Lower lobe of right lung (tissue), 2 donors: Measurements from ENCODE around the gene SPATA32. TPM values are rescaled to one million over a fixed set of nuclear protein-coding genes. Genes with fewer than 3 reads are reported as not detected.

Source experiments
- ATAC-seq, 2 donors: fragments of 200-7000 bp; cut with Tn5 transposase; one replicate each; pipeline ENCODE4 v1.9.1; 2020 to 2022; ENCODE audit warnings: mild to moderate bottlenecking in 2 of 2, moderate library complexity in 2 of 2
- DNase-seq: peaks from one replicate; pipeline ENCODE4 v3.0.0-alpha.2; 2020
- H3K27ac ChIP-seq: fragments of 200-600 bp; one replicate; pipeline ENCODE4 v1.8.0; 2022
- H3K27me3 ChIP-seq: fragments of 200-600 bp; one replicate; pipeline ENCODE4 v1.8.0; 2022; ENCODE audit warnings: low read depth
- H3K36me3 ChIP-seq: fragments of 200-600 bp; one replicate; pipeline ENCODE4 v1.8.0; 2022; ENCODE audit warnings: mild to moderate bottlenecking
- H3K4me1 ChIP-seq: fragments of 200-600 bp; one replicate; pipeline ENCODE4 v1.8.0; 2022
- H3K4me3 ChIP-seq: fragments of 200-600 bp; one replicate; pipeline ENCODE4 v1.8.0; 2022; ENCODE audit warnings: mild to moderate bottlenecking
- H3K9me3 ChIP-seq: fragments of 200-600 bp; one replicate; pipeline ENCODE4 v1.8.0; 2022
- intact Hi-C: fragments of 100-400 bp; cut with DNase I; formaldehyde crosslinking; loops from one replicate; pipeline ENCODE4 v1.11.0; 2022
- total RNA-seq: library from RNA; stranded (reverse); fragmentation: NEBNext Ultra II Directional; extraction: Animal tissue kit (Norgen Biotek cat#: 25700); gene quantifications from one replicate; pipeline ENCODE4 v1.2.1, GENCODE V29; 2021
- TF ChIP-seq, protein P1 (sequence below): fragments of 200-600 bp; IDR thresholded peaks from one replicate; pipeline ENCODE4 v1.8.0; 2022; ENCODE audit warnings: antibody characterized with exemption, mild to moderate bottlenecking
- donor health status: DM: no; HTN: yes; CAD: no; lungs with severe emphysema.

SPATA32 gene
- total RNA-seq, 1 donor from 2014 or later: not detected

DNA sequence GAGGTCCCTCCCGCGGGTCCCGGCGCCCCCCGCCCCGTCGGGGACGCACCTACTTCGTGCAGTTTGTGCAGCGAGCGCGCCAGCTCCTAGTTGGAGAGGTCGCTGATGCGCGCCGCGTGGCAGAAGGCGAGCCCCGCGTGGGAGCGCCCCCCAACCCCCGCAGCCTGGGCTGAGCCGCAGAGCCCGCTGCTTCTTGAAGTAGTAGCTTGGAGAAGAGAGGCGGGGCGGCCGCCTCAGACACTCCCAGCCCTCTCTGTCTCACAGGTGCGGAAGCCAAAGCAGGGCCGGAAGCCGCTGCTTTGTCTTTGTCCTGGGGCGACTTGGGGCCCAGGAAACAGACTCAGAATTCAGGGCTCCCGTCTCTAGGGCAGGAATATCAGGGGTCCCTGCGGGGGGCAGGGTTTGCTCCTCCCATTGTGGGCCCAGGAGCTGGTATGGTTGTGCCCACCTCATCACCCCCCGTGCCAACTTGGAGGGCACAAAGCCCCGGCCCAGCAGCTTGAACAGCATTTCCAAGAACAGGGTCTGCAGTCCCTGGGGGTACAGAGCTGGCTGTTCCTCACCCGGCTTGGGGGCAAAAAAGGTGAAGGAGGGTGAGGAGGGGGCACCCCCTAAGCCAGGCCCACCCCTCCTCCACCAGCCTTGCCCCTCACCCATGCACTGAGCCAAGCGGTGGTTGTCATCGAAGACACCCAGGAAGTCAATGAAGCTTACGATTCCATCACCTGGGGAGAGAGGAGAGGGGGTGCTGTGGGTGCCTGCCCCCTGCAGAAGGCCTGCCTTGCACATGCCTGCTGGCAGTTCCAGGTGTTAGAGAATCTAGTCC lies 13.5 kb downstream of the SPATA32 start:
- H3K4me3 ChIP-seq: peak overlapping the region; percentile 64
- peak; percentile 76 to 81 for ATAC-seq
- peak overlapping the region; percentile 86 for H3K27ac ChIP-seq
- no peaks in the 10 kb centered on the region for H3K9me3 ChIP-seq
- peak; percentile 82 for DNase-seq
- TF ChIP-seq, protein P1, sequence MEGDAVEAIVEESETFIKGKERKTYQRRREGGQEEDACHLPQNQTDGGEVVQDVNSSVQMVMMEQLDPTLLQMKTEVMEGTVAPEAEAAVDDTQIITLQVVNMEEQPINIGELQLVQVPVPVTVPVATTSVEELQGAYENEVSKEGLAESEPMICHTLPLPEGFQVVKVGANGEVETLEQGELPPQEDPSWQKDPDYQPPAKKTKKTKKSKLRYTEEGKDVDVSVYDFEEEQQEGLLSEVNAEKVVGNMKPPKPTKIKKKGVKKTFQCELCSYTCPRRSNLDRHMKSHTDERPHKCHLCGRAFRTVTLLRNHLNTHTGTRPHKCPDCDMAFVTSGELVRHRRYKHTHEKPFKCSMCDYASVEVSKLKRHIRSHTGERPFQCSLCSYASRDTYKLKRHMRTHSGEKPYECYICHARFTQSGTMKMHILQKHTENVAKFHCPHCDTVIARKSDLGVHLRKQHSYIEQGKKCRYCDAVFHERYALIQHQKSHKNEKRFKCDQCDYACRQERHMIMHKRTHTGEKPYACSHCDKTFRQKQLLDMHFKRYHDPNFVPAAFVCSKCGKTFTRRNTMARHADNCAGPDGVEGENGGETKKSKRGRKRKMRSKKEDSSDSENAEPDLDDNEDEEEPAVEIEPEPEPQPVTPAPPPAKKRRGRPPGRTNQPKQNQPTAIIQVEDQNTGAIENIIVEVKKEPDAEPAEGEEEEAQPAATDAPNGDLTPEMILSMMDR: no peak
- H3K36me3 ChIP-seq: peaks cover 36% of the 10 kb centered on the region
- no peaks in the 10 kb centered on the region for H3K27me3 ChIP-seq
- peaks cover 19% of the 10 kb centered on the region for H3K4me1 ChIP-seq
- intact Hi-C loops: no loop called here

DNA sequence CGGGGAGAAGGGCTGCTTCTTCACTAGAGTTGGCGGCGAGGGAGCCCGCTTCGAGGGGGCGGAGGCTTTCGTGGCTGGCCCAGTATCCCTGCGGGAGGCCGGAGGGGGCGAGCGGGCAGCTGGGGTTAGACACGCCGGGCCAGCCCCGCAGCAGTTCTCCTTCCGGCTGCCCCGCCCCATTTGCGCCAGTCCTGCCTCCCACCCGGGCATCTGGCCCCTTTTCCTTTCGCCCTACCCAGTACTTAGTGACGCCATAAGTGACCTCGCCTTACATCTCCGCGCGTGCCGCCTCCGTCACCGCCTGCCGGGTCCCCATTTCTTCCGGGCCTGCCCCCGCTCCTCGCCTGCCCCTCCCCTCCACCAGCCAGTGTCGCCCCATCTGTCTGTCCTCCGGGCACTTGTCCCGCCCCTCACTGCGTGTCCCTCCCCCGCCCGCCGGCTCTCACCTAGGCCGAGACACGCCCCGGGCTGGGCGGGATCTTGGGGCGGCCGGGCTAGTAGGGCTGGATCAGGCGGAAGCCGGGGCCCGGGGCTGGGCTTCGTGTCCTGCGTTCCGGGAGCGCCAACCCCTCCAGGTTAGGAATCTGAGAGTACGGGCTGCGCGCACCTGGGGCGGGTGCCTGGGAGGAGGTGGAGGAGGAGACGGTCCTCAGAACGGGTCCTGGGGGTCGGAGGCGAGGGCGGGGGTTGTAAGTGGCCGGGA lies 14.3 kb downstream of the SPATA32 start:
- H3K9me3 ChIP-seq: no peaks in the 10 kb centered on the region
- H3K27me3 ChIP-seq: no peaks in the 10 kb centered on the region
- peak overlapping the region; percentile 86 for H3K27ac ChIP-seq
- peak; percentile 97 for DNase-seq
- H3K36me3 ChIP-seq: peaks cover 43% of the 10 kb centered on the region
- TF ChIP-seq, protein P1: no peak
- H3K4me3 ChIP-seq: peak overlapping the region; percentile 64
- intact Hi-C loops: no loop called here
- ATAC-seq: peak; percentile 95 to 96
- peaks cover 19% of the 10 kb centered on the region for H3K4me1 ChIP-seq

DNA sequence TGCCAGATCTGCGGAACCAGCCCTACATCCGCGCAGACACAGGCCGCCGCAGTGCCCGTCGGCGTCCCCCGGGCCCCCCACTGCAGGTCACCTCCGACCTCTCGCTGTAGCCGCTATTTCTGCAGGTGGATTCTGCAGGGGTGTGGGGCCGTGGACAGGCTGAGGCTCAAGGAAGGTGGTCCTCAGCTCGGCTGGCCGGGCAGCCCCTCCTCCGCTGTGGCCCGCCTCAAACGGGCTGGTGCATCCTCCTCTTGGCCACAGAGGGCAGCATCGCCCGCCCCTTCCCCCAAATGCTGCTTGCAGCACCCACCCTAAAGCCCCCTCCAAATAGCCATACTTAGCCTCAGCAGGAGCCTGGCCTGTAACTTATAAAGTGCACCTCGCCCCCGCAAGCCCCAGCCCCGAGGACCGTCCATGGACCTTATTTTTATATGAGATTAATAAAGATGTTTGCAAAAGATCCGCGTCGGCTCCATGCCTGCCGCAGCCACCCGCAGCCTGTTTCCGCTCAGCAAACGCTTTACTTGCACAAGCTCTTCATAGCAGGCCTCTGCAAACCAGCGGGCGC lies 14.9 kb downstream of the SPATA32 start:
- Histone ChIP-seq H3K27me3 (no peaks in the 10 kb centered on the region), H3K36me3 (peaks cover 49% of the 10 kb centered on the region), H3K4me1 (peaks cover 19% of the 10 kb centered on the region), H3K27ac (peak overlapping the region; percentile 86), H3K4me3 (peak overlapping the region; percentile 64), H3K9me3 (no peaks in the 10 kb centered on the region)
- DNase-seq: no peak
- TF ChIP-seq, protein P1: peak; percentile 44
- ATAC-seq: peak; percentile 1 to 2
- intact Hi-C loops: no loop called here

DNA sequence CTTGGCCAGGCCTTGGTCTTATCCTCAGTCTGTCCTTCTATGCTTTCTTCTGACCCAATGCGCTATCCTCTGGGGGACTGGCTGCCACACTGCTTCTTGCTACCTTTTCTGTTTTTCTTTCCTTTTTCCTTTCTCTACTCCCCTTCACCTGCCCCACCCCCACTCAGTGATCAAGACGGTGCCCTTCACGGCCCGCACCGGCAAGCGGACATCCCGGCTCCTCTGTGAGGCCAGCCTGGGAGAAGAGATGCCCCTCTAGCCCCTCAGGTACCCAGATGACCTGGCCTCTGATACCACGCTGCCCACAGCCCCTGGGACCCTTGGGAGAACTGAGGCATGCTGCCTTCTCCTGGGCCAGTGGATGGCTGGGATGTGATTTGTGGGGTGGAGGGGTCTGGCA lies 15.6 kb downstream of the SPATA32 start:
- intact Hi-C loops: no loop called here
- peaks cover 52% of the 10 kb centered on the region for H3K36me3 ChIP-seq
- H3K27ac ChIP-seq: no peak overlapping the region
- TF ChIP-seq, protein P1: no peak
- H3K9me3 ChIP-seq: no peaks in the 10 kb centered on the region
- no peak for DNase-seq
- no peak for ATAC-seq
- no peaks in the 10 kb centered on the region for H3K27me3 ChIP-seq
- H3K4me1 ChIP-seq: peaks cover 19% of the 10 kb centered on the region
- peak overlapping the region; percentile 64 for H3K4me3 ChIP-seq

DNA sequence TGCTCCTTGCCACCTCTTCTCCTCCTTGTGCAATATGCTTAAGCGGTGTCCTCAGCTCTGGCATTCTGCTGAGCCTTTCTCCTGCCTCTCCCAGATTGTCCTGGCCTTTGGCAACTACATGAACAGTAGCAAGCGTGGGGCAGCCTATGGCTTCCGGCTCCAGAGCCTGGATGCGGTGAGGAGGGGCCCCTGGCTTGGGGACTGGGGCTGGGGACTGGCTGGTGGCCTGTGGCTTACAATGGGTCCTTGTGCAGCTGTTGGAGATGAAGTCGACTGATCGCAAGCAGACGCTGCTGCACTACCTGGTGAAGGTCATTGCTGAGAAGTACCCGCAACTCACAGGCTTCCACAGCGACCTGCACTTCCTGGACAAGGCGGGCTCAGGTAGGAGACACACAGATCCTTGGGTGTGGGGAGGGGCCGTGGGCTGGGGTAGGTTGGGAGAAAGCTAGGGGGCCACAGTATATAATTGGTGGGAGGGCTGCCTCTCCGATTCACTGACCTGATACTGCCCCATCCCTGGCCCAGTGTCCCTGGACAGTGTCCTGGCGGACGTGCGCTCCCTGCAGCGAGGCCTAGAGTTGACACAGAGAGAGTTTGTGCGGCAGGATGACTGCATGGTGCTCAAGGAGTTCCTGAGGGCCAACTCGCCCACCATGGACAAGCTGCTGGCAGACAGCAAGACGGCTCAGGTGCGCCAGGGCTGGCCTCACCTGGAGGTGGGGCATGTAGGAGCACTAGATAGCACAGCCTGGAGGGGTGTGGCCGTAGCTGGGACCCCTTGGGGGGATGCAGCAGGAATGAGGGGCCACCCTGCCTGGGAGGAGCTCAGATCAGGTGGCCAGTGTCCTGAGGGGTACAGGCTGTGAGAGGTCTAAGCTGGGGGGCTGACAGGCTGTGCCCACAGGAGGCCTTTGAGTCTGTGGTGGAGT lies 16.9 kb downstream of the SPATA32 start:
- ATAC-seq (no peak), DNase-seq (no peak)
- TF ChIP-seq, protein P1: no peak
- H3K27me3 ChIP-seq: no peaks in the 10 kb centered on the region
- no peak overlapping the region for H3K27ac ChIP-seq
- intact Hi-C loops: no loop called here
- H3K4me3 ChIP-seq: no peak overlapping the region
- H3K4me1 ChIP-seq: peaks cover 32% of the 10 kb centered on the region
- no peaks in the 10 kb centered on the region for H3K9me3 ChIP-seq
- peaks cover 65% of the 10 kb centered on the region for H3K36me3 ChIP-seq
